Dendritic cell treated with granulocyte-macrophage colony-stimulating factor and Interleukin-4, amounts not matched to agents 40 ng/mL and 50 ng/mL, for 4 days (primary cell): ENCODE results near the gene MBTPS2.

Experiments used
- H3K27ac Mint-ChIP-seq: one replicate; pipeline ENCODE4 v1.8.0; 2022; ENCODE audit warnings: mild to moderate bottlenecking, mixed read lengths
- H3K27me3 Mint-ChIP-seq: one replicate; pipeline ENCODE4 v1.8.0; 2022; ENCODE audit warnings: mild to moderate bottlenecking, mixed read lengths
- H3K36me3 Mint-ChIP-seq: one replicate; pipeline ENCODE4 v1.8.0; 2022; ENCODE audit warnings: low read depth, mixed read lengths
- H3K4me1 Mint-ChIP-seq: one replicate; pipeline ENCODE4 v1.8.0; 2022; ENCODE audit warnings: low read depth, mixed read lengths
- H3K4me3 Mint-ChIP-seq: one replicate; pipeline ENCODE4 v1.8.0; 2022; ENCODE audit warnings: mild to moderate bottlenecking, moderate library complexity, mixed read lengths
- H3K9me3 Mint-ChIP-seq: one replicate; pipeline ENCODE4 v1.8.0; 2022; ENCODE audit warnings: mixed read lengths
- intact Hi-C: fragments of 100-400 bp; cut with micrococcal nuclease; formaldehyde crosslinking; loops from one replicate; pipeline ENCODE4 v1.15.0; 2022

MBTPS2 gene

GRCh38 chrX:21932292-21933002 is 93.0 kb downstream of the MBTPS2 start:
- Mint-ChIP-seq H3K27ac (peak overlapping the region; percentile 75), H3K9me3 (peaks cover 12% of the 10 kb centered on the region), H3K27me3 (no peaks in the 10 kb centered on the region), H3K4me1 (peaks cover 39% of the 10 kb centered on the region), H3K4me3 (no peak overlapping the region), H3K36me3 (no peaks in the 10 kb centered on the region)
- intact Hi-C loops = no loop called here

GRCh38 chrX:21933077-21933476 is 93.7 kb downstream of the MBTPS2 start:
- intact Hi-C loops = no loop called here
- Mint-ChIP-seq H3K27ac (peak overlapping the region; percentile 75), H3K4me1 (peaks cover 39% of the 10 kb centered on the region), H3K9me3 (peaks cover 12% of the 10 kb centered on the region), H3K27me3 (no peaks in the 10 kb centered on the region), H3K4me3 (no peak overlapping the region), H3K36me3 (no peaks in the 10 kb centered on the region)

DNA sequence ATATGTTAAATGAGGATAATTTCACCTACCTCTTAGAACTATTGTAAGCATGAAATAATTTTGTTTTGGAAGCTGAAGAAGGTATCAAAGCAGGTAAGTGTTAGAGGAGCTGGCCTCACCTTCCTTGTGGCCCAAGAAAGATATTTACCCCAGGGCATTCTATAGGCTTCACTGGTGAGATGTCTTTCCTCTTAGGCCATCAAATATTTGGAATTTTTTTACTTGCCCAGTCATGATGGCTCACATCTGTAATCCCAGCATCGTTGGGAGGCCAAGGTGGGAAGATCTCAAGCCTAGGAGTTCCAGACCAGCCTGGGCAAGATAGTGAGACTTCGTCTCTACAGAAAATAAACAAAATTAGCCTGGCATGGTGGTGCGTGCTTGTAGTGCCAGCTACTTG is 95.0 kb downstream of the MBTPS2 start:
- no peak overlapping the region for H3K4me3 Mint-ChIP-seq

More for the DNA sequence above, 95.0 kb downstream of the MBTPS2 start:
- Mint-ChIP-seq H3K27me3 (no peaks in the 10 kb centered on the region), H3K27ac (no peak overlapping the region), H3K4me1 (peaks cover 31% of the 10 kb centered on the region), H3K36me3 (no peaks in the 10 kb centered on the region), H3K9me3 (peaks cover 7% of the 10 kb centered on the region)
- intact Hi-C loops = no loop called here
